Measurements from ENCODE around the gene DGKB.

The DGKB gene

DNA sequence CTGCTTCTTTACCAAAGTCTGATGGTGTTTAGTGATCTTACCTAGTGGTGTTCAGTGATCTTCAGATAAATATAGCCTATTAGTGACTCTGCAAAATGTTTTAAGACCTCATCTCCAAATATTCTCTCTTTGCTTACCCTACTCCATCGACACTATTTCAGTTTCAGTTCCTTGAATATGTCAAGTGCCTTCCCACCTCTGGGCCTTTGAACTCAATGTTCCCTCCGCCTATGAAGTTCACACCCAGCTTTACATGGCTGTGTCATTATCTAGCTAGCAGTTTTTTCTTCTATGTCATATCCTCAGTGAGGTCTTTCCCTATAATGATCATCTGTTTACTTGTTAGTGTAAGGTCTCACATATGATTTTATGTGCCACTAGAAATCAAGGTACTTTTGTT is 322.6 kb downstream of the DGKB start:
- DNase-seq (ENCODE audit: low read depth), result no peak
- TF ChIP-seq, protein P1, sequence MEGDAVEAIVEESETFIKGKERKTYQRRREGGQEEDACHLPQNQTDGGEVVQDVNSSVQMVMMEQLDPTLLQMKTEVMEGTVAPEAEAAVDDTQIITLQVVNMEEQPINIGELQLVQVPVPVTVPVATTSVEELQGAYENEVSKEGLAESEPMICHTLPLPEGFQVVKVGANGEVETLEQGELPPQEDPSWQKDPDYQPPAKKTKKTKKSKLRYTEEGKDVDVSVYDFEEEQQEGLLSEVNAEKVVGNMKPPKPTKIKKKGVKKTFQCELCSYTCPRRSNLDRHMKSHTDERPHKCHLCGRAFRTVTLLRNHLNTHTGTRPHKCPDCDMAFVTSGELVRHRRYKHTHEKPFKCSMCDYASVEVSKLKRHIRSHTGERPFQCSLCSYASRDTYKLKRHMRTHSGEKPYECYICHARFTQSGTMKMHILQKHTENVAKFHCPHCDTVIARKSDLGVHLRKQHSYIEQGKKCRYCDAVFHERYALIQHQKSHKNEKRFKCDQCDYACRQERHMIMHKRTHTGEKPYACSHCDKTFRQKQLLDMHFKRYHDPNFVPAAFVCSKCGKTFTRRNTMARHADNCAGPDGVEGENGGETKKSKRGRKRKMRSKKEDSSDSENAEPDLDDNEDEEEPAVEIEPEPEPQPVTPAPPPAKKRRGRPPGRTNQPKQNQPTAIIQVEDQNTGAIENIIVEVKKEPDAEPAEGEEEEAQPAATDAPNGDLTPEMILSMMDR (conservative IDR thresholded peaks at IDR 0.05; ENCODE audit: low read depth, low read length), result no peak
- H3K4me3 ChIP-seq (ENCODE audit: low read length), result no peak overlapping the region

DNA sequence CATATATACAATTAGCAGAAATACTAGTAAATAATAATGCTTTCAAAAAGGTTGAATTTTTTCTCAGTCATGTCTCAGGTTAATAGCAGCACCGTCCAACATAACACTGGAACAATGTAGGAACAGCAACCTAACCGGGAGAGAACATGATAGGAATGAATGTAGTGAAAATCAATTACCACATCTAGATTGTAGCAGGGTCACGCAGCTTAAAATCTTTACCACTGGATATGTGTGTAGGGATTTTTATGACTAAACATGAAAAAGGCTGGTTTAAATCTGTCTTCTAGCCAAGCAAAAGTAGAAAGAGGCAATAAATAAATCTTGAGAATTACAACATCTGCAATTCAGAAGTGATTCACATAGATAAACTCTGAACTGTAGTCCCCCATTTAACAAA is 326.0 kb downstream of the DGKB start:
- TF ChIP-seq, protein P1 (conservative IDR thresholded peaks at IDR 0.05; ENCODE audit: low read depth, low read length), result no peak
- H3K4me3 ChIP-seq (ENCODE audit: low read length), result no peak overlapping the region
- no peak for DNase-seq (ENCODE audit: low read depth)

DNA sequence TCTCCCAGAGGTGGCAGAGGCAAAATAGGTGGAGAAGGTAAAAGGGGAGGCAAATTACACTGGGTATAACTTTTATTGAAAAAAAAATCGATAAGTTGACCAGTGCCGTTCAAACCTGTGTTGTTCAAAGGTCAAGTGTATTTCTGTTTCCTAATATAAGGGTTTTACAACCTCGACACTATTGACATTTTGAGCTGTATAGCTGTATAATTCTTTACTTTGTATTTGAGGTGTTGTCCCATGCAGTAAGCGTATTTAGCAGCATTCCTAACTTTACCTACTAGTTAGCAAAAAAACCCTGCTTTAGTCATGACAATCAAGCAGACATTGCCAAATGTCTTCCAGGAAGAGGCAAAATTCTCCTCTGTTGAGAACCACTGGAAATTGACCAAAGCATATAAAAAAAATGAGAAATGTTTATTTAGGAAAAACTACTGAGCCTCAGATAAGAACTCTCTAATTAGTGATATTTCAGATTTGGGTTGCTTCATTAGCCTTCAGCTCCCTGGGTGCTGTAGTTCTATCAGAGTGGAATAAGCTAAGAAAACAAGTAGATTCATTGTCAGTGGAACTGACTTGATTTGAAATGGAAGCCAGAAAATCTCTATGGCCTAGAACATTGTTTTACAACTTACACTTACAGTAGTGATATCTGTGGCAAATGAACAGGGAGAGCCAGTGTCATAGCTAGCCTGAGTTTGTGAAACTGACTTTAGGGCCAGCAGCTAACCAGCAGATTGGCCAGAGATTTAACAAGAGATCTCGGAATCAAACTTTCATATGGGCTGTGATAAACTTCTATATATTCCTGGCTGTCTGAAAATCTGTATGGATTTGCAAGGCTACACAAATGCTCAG is 331.6 kb downstream of the DGKB start:
- DNase-seq (ENCODE audit: low read depth), result no peak
- TF ChIP-seq, protein P1 (conservative IDR thresholded peaks at IDR 0.05; ENCODE audit: low read depth, low read length), result no peak
- H3K4me3 ChIP-seq (ENCODE audit: low read length), result no peak overlapping the region

DNA sequence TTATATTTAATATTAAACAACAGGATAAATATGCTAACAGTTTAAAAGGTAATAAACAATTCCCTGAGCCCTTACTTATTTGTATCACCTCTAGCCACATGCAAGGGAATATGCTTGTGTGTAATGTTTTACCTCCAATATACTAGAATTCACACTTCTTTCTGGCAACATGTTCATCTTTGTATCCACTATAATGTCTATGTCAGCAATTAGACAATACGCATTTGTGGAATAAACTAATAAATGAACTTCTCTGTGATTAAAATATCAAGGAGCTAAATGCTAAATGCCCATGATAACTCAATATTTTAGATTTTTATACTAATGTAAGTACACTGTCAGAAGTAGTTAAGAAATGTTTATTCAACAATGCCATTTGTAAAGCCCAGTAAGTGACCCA is 350.5 kb downstream of the DGKB start:
- TF ChIP-seq, protein P1 (conservative IDR thresholded peaks at IDR 0.05; ENCODE audit: low read depth, low read length), result no peak
- DNase-seq (ENCODE audit: low read depth), result no peak
- no peak overlapping the region for H3K4me3 ChIP-seq (ENCODE audit: low read length)

DNA sequence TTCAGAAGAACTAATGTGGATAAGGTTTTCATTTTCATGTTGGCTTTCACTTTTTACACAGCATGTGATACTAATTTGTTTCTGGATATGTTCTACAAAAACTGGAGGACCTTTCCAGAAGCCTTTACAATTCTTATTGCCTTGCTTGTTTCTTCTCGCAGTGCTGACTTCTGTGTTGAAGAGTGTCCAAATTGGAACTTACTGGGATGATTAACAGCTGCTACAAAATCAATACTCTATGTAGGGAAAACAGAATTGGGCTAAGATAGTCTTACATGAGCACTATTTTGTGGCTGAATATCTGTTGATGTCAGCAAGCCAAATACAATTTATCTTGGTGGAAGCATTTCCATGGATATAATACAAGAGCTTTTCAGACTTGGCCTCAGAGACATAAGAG is 351.2 kb downstream of the DGKB start:
- no peak overlapping the region for H3K4me3 ChIP-seq (ENCODE audit: low read length)
- DNase-seq (ENCODE audit: low read depth), result no peak
- TF ChIP-seq, protein P1 (conservative IDR thresholded peaks at IDR 0.05; ENCODE audit: low read depth, low read length), result no peak

DNA sequence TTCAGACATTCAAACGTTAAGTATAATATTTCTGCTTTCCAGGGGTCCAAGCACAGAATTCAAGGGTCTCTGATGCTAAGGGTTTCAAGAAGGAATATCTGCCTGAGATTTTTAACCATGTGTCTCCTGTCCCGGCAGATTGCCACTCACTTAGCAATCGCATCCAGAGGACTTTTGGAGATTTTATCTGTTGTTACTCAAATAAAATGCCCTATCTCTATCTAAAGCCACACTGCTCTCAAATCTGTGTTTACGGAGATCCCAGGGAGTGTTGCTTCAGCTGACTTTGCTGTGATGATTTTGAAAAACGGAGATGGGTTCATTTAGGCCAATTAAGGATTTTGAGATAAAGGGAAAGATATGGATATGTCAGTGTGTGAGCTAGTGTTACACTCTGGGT is 359.9 kb downstream of the DGKB start:
- TF ChIP-seq, protein P1 (conservative IDR thresholded peaks at IDR 0.05; ENCODE audit: low read depth, low read length), result no peak
- H3K4me3 ChIP-seq (ENCODE audit: low read length), result no peak overlapping the region
- no peak for DNase-seq (ENCODE audit: low read depth)

DNA sequence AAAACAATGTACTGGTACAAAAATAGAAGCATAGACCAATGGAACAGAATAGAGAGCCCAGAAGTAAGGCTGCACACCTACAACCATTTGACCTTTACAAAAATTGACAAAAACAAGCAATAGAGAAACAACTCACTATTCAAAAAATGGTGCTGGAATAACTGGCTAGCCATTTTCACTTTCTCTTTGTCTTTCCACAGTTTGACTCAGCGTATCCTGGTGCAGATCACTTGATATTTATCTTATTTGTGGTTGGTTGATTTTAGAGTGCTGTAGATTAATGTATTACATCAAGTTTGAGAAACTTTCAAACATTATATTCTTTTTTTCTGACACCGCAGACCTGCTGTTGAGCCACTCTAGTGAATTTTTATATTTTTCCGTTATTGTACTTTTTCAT is 381.4 kb downstream of the DGKB start:
- DNase-seq (ENCODE audit: low read depth), result no peak
- no peak overlapping the region for H3K4me3 ChIP-seq (ENCODE audit: low read length)
- TF ChIP-seq, protein P1 (conservative IDR thresholded peaks at IDR 0.05; ENCODE audit: low read depth, low read length), result no peak

Data from retinal pigment epithelial cell (primary cell).